ENCODE measurements around the gene DNAH3. TPM values are rescaled to one million over a fixed set of nuclear protein-coding genes. Genes with fewer than 3 reads are reported as not detected.

The DNAH3 gene
- total RNA-seq, 1 experiment from 2014 or later: 0.24 TPM

GRCh38 chr16:21159281-21159951 is 8.8 kb upstream of the DNAH3 start:
- Histone ChIP-seq H2AK5ac (ENCODE audit: insufficient read length, low read length) (no peak overlapping the region), H3K79me2 (ENCODE audit: insufficient read depth, low read length) (no peaks in the 10 kb centered on the region), H3K79me1 (ENCODE audit: insufficient read depth, low read depth, low read length, poor library complexity, severe bottlenecking) (no peaks in the 10 kb centered on the region), H3K4me1 (ENCODE audit: insufficient read depth, low read length) (peaks cover 4% of the 10 kb centered on the region; the same call in 1 of the 2 replicates), H4K91ac (ENCODE audit: insufficient read length, low read depth, low read length) (no peak overlapping the region), H4K8ac (replicated peaks; ENCODE audit: insufficient read length, low read depth, low read length) (no peak overlapping the region), H3K18ac (ENCODE audit: insufficient read length, low read depth, low read length) (no peak overlapping the region), H3K4me2 (ENCODE audit: insufficient read depth, insufficient read length, low read length) (peak overlapping the region; percentile 86), H2BK12ac (ENCODE audit: insufficient read length, low read depth, low read length) (no peak overlapping the region), H3K23ac (ENCODE audit: insufficient read length, low read depth, low read length) (no peak overlapping the region), H2BK15ac (ENCODE audit: low read depth, low read length) (no peak overlapping the region), H4K20me1 (ENCODE audit: control insufficient read depth, insufficient read depth, insufficient read length) (no peaks in the 10 kb centered on the region), H3K9ac (ENCODE audit: extremely low read depth, insufficient read length, low read length) (peak overlapping the region; percentile 25), H2BK20ac (ENCODE audit: low read depth, low read length, poor library complexity, severe bottlenecking) (no peak overlapping the region), H3K27me3 (ENCODE audit: insufficient read depth, low read length) (no peaks in the 10 kb centered on the region; the same call in 1 of the 2 replicates), H3K23me2 (ENCODE audit: insufficient read length, low read depth, low read length, poor library complexity, severe bottlenecking) (peaks cover 13% of the 10 kb centered on the region), H3T11ph (ENCODE audit: low read length) (no peak overlapping the region), H3K14ac (ENCODE audit: insufficient read depth, low read length) (no peak overlapping the region), H2BK120ac (ENCODE audit: low read depth, low read length, poor library complexity, severe bottlenecking) (no peak overlapping the region), H2BK5ac (ENCODE audit: insufficient read length, low read length) (no peak overlapping the region), H4K5ac (ENCODE audit: insufficient read length, low read depth, low read length) (no peak overlapping the region), H3K56ac (ENCODE audit: insufficient read length, low read depth, low read length) (no peak overlapping the region), H3K4ac (ENCODE audit: low read depth, low read length) (no peak overlapping the region), H3K27ac (ENCODE audit: insufficient read length, low read depth, low read length) (no peak overlapping the region), H3K9me3 (ENCODE audit: control insufficient read depth, low read depth, low read length) (no peaks in the 10 kb centered on the region), H2AFZ (ENCODE audit: low read length) (no peak overlapping the region)
- Mint-ChIP-seq H3K9me3 (no peaks in the 10 kb centered on the region; a peak in 1 of 5 replicates), H3K27ac (peak overlapping the region; percentile 32 to 87 (median 78)), H3K27me3 (ENCODE audit: low read depth) (peaks cover 8% of the 10 kb centered on the region), H3K4me3 (peak overlapping the region; percentile 80 to 92), H3K36me3 (ENCODE audit: insufficient read depth in 1 of 3, low read depth in 3 of 3) (peaks cover 17 to 32% (median 30%) of the 10 kb centered on the region in 3 experiments; a peak in 6 of 7 replicates), H3K4me1 (peaks cover 15 to 22% of the 10 kb centered on the region in 2 experiments)
- no peak for TF ChIP-seq CTCF (conservative IDR thresholded peaks at IDR 0.05)
- peak; percentile 71 for DNase-seq
- no CpG with 5 or more reads among the region's 27 CpGs for WGBS (ENCODE audit: extremely low coverage, insufficient read length, low lambda C conversion rate)

All from H9 (cell line).